Smooth muscle cell (in vitro differentiated cells): Measurements from ENCODE around the gene FARS2. TPM values are rescaled to one million over a fixed set of nuclear protein-coding genes. Genes with fewer than 3 reads are reported as not detected.
A peak's percentile ranks its signal among the peaks of the same experiment; 100 is the strongest.

ENCODE experiments used
- DNase-seq: peaks from one replicate; lab custom pipeline; 2025; ENCODE audit not compliant: unreplicated experiment; lab: John Stamatoyannopoulos, UW
- H2AFZ ChIP-seq: fragments of 200-600 bp; sonication (generic); 2 replicates; pipeline ENCODE4 v1.6.0; 2016; ENCODE audit warnings: antibody characterized with exemption, low read depth, mild to moderate bottlenecking
- H3F3A ChIP-seq: fragments of 200-600 bp; sonication (generic); 2 replicates; pipeline ENCODE4 v1.6.0; 2017; ENCODE audit warnings: antibody characterized with exemption, low read depth
- H3K27ac ChIP-seq: fragments of 200-600 bp; sonication (generic); 2 replicates; pipeline ENCODE4 v1.5.1; 2016; ENCODE audit warnings: low read depth, mild to moderate bottlenecking
- H3K27me3 ChIP-seq: fragments of 200-600 bp; sonication (generic); 2 replicates; pipeline ENCODE4 v1.6.1; 2016; ENCODE audit warnings: low read depth, mild to moderate bottlenecking
- H3K36me3 ChIP-seq: fragments of 200-600 bp; sonication (generic); 2 replicates; pipeline ENCODE4 v1.5.1; 2016; ENCODE audit warnings: low read depth
- H3K4me1 ChIP-seq: fragments of 200-600 bp; sonication (generic); 2 replicates; pipeline ENCODE4 v1.5.1; 2016; ENCODE audit warnings: low read depth
- H3K4me2 ChIP-seq: fragments of 200-600 bp; sonication (generic); 2 replicates; pipeline ENCODE4 v1.6.0; 2016; ENCODE audit warnings: mild to moderate bottlenecking
- H3K4me3 ChIP-seq: fragments of 200-600 bp; sonication (generic); 2 replicates; pipeline ENCODE4 v1.5.1; 2016; ENCODE audit warnings: mild to moderate bottlenecking
- H3K79me2 ChIP-seq: fragments of 200-600 bp; sonication (generic); 2 replicates; pipeline ENCODE4 v1.6.0; 2016; ENCODE audit warnings: low read depth, mild to moderate bottlenecking
- H3K9ac ChIP-seq: fragments of 200-600 bp; sonication (generic); 2 replicates; pipeline ENCODE4 v1.6.0; 2016; ENCODE audit warnings: low read depth
- H3K9me3 ChIP-seq: fragments of 200-600 bp; sonication (generic); replicated peaks from 2 replicates; pipeline ENCODE4 v1.5.1; 2016; ENCODE audit warnings: low read depth
- H4K20me1 ChIP-seq: fragments of 200-600 bp; sonication (generic); 2 replicates; pipeline ENCODE4 v1.6.0; 2016; ENCODE audit warnings: low read depth
- CTCF ChIP-seq: fragments of 200-600 bp; sonication (generic); IDR thresholded peaks from 2 replicates; pipeline ENCODE4 v1.5.1; 2017; ENCODE audit warnings: borderline replicate concordance, mild to moderate bottlenecking, antibody characterized with exemption; ENCODE audit not compliant: insufficient read depth, poor library complexity, severe bottlenecking
- WGBS: methylation state at CpG from one replicate; pipeline ENCODE4 v1.1.7; 2016; ENCODE audit warnings: low lambda C conversion rate; 5-methylcytosine and 5-hydroxymethylcytosine counted together
- polyA plus RNA-seq: library from polyadenylated mRNA; unstranded; fragments of >200 nt; fragmentation: Nextera tagmentation; extraction: Ambion mirVana; gene quantifications from 2 replicates; pipeline ENCODE4 v1.2.1, GENCODE V29; 2016
- total RNA-seq: library from RNA; depleted of rRNA; stranded (reverse); fragments of >200 nt; gene quantifications from 2 replicates; pipeline ENCODE4 v1.2.3, GENCODE V29; 2014

FARS2 gene
- total and polyA plus RNA-seq, 2 experiments from 2014 or later = 9.6 to 13.2 TPM

DNA sequence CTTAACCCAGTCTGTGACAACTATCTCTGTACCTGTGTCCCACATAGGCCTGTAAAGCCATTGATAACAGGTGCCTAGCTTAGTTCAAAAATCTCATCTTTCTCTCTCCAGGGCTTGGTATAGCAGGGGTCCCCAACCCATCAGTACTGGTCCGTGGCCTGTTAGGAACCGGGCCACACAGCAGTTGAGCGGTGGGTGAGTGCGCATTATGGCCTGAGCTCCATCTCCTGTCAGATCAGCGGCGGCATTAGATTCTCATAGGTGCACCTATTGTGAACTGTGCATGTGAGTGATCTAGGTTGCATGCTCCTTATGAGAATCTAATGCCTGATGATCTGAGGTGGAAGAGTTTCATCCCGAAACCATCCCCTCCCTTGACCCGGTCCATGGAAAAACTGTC is 3.9 kb upstream of the FARS2 start:
- Histone ChIP-seq H2AFZ (no peak overlapping the region), H3K79me2 (peaks cover 26% of the 10 kb centered on the region), H3K27ac (no peak overlapping the region), H3K27me3 (no peaks in the 10 kb centered on the region), H3K9me3 (no peaks in the 10 kb centered on the region), H3K36me3 (no peaks in the 10 kb centered on the region), H4K20me1 (no peaks in the 10 kb centered on the region), H3K4me3 (no peak overlapping the region), H3K9ac (no peak overlapping the region), H3K4me2 (no peak overlapping the region), H3K4me1 (peaks cover 11% of the 10 kb centered on the region), H3F3A (no peaks in the 10 kb centered on the region)
- TF ChIP-seq CTCF = no peak
- no peak for DNase-seq
- WGBS = 97% methylated on average over 8 of the region's 8 CpGs

DNA sequence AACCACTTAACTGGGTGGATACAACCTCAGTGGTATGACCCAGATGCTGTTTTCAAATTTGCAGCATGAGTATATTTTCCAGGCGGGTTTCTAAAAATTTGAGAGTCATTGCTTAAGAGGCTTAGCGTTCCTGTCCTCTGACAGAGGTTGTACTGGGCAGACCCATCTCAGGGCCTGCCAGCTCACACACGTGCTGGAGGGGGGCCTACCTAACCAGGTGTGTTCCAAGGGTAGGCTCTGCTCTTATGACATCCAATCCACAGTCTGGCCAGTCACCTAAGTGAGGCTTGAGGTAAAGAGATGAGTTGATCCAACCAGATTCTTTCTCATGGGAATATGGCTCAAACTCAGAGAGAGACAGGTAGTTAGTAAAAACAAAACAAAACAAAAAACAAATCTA is 1.9 kb upstream of the FARS2 start:
- Histone ChIP-seq H3K4me2 (peak overlapping the region; percentile 98), H3K9me3 (no peaks in the 10 kb centered on the region), H3K27ac (peak overlapping the region; percentile 98), H3K27me3 (no peaks in the 10 kb centered on the region), H2AFZ (no peak overlapping the region), H3K4me1 (peaks cover 16% of the 10 kb centered on the region), H4K20me1 (no peaks in the 10 kb centered on the region), H3K9ac (no peak overlapping the region), H3K4me3 (peak overlapping the region; percentile 94), H3F3A (no peaks in the 10 kb centered on the region), H3K36me3 (no peaks in the 10 kb centered on the region), H3K79me2 (peaks cover 47% of the 10 kb centered on the region)
- no peak for TF ChIP-seq CTCF
- no peak for DNase-seq
- 72% methylated on average over 3 of the region's 3 CpGs for WGBS

DNA sequence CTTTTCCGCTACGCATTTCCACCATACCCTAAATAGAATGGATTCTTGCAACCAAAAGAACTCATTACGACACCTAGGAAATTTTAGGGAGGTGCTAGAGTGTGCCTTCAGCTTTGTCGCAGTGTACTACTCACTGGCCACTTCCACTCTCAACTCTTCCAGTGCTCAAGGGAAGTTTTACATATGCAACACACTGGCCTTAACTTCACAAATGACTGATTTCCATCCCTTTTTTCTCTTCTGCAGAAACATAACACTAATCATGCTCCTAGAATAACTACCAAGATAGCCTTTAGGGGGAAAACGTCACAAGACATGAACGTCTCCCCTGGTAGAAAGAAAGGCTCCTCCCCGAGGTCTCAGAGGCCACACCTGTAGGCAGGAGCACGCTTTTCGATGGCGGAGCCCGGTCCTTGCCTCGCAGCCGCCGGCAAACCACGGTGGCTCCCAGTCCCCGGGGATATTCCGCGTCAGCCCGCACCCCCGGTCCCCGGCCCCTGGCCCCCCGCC is 1.1 kb upstream of the FARS2 start:
- no peaks in the 10 kb centered on the region for H3F3A ChIP-seq
- TF ChIP-seq CTCF = no peak
- H3K36me3 ChIP-seq = no peaks in the 10 kb centered on the region
- H4K20me1 ChIP-seq = no peaks in the 10 kb centered on the region
- H2AFZ ChIP-seq = peak overlapping the region; percentile 99
- H3K9ac ChIP-seq = peak overlapping the region; percentile 99
- peak overlapping the region; percentile 98 for H3K4me2 ChIP-seq
- H3K27ac ChIP-seq = peak overlapping the region; percentile 98
- H3K9me3 ChIP-seq = no peaks in the 10 kb centered on the region
- DNase-seq = peak; percentile 58
- 2% methylated on average over 21 of the region's 22 CpGs for WGBS
- peaks cover 16% of the 10 kb centered on the region for H3K4me1 ChIP-seq
- H3K4me3 ChIP-seq = peak overlapping the region; percentile 94
- no peaks in the 10 kb centered on the region for H3K27me3 ChIP-seq
- H3K79me2 ChIP-seq = peaks cover 54% of the 10 kb centered on the region

DNA sequence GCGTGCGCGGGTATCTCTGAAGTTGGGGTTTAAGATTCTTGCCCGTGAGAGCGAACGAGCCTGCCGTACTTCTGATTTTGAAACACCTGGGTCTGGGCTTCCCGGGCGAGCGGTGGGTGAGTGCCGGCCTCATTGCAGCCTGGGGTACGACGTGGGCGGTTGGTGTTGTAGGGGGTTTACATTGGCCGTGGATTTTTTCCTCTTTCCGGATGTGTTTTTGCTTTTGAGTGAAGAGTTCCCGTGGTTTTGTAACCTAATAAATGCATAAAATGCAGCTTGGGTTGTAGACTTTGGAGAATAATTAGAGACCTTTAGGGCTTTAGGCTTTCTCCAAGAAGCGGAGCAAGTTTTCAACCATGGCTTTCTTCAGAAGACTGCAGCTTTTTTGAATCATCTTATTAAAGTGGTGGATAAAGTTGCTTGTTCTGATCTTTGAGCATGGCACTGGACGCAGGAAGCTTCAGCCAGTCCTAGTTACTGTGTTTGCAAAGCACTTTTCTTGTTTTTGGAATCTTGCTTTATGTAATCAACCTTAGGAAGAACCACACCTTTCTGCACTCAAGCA is 314 bp downstream of the FARS2 start:
- Histone ChIP-seq H2AFZ (peak overlapping the region; percentile 99), H3K4me2 (peak overlapping the region; percentile 98), H3K79me2 (peaks cover 68% of the 10 kb centered on the region), H3K4me3 (peak overlapping the region; percentile 94), H3K27ac (peak overlapping the region; percentile 98), H3K36me3 (no peaks in the 10 kb centered on the region), H3F3A (no peaks in the 10 kb centered on the region), H3K9me3 (no peaks in the 10 kb centered on the region), H3K4me1 (peaks cover 16% of the 10 kb centered on the region), H4K20me1 (no peaks in the 10 kb centered on the region), H3K27me3 (no peaks in the 10 kb centered on the region), H3K9ac (peak overlapping the region; percentile 99)
- no peak for TF ChIP-seq CTCF
- DNase-seq = no peak
- under 1% methylated on average over 19 of the region's 19 CpGs for WGBS
